NCI-H82 treated with DMSO at 0.1 percent for 48 hours (cell line): ENCODE measurements around the gene ANKRD10.
A peak's percentile ranks its signal among the peaks of the same experiment; 100 is the strongest.

Experiments
- DNase-seq: peaks from one replicate; lab custom pipeline; 2025; ENCODE audit not compliant: unreplicated experiment; lab: John Stamatoyannopoulos, UW

Gene ANKRD10

GRCh38 chr13:110914331-110915056 is 375 bp downstream of the ANKRD10 start:
- DNase-seq = peak; percentile 73

GRCh38 chr13:110914081-110914330 is 863 bp downstream of the ANKRD10 start:
- DNase-seq = no peak

GRCh38 chr13:110913322-110914080 is 1.4 kb downstream of the ANKRD10 start:
- DNase-seq = no peak

GRCh38 chr13:110912651-110913051 is 2.2 kb downstream of the ANKRD10 start:
- no peak for DNase-seq

GRCh38 chr13:110911880-110912279 is 3.0 kb downstream of the ANKRD10 start:
- no peak for DNase-seq

- no peak for DNase-seq
These were observed 4.6 kb downstream of the ANKRD10 start for GRCh38 chr13:110910013-110910890.

GRCh38 chr13:110907951-110908898 is 6.6 kb downstream of the ANKRD10 start:
- no peak for DNase-seq

GRCh38 chr13:110907301-110907700 is 7.6 kb downstream of the ANKRD10 start:
- DNase-seq = no peak

GRCh38 chr13:110904748-110905147 is 10.1 kb downstream of the ANKRD10 start:
- DNase-seq = no peak

- DNase-seq = no peak
These were observed 12.5 kb downstream of the ANKRD10 start for GRCh38 chr13:110902370-110902769.

GRCh38 chr13:110897521-110897920 is 17.3 kb downstream of the ANKRD10 start:
- DNase-seq = no peak

GRCh38 chr13:110897014-110897413 is 17.9 kb downstream of the ANKRD10 start:
- DNase-seq = no peak

GRCh38 chr13:110894086-110894485 is 20.8 kb downstream of the ANKRD10 start:
- DNase-seq = no peak

- DNase-seq = no peak
These were observed 21.3 kb downstream of the ANKRD10 start for GRCh38 chr13:110893571-110893970.

GRCh38 chr13:110890279-110891165 is 24.3 kb downstream of the ANKRD10 start:
- no peak for DNase-seq

- no peak for DNase-seq
These were observed 26.5 kb downstream of the ANKRD10 start for GRCh38 chr13:110888390-110888789.

- no peak for DNase-seq
These were observed 27.1 kb downstream of the ANKRD10 start for GRCh38 chr13:110887597-110888333.

GRCh38 chr13:110886870-110887596 is 27.8 kb downstream of the ANKRD10 start:
- DNase-seq = no peak
